Kidney (tissue), 14 donors: ENCODE results near the gene CLTCL1. TPM values are rescaled to one million over a fixed set of nuclear protein-coding genes. Genes with fewer than 3 reads are reported as not detected.

ENCODE experiments used
- DNase-seq, 5 donors: peaks; one replicate each; pipeline ENCODE4 v3.0.0-alpha.2; 2013 to 2020
- FAIRE-seq: peaks from 2 replicates; lab custom pipeline; 2012; peaks lifted over from hg19 to GRCh38; lab: Jason Lieb, UNC
- H3K27ac ChIP-seq, 2 donors: one replicate each; pipeline ENCODE4 v1.7.0; 2013; ENCODE audit warnings: low read depth in 2 of 2, low read length in 2 of 2, inconsistent platforms in 1 of 2
- H3K27me3 ChIP-seq: one replicate; pipeline ENCODE4 v1.7.1; 2013; ENCODE audit warnings: low read length, inconsistent platforms; ENCODE audit not compliant: control insufficient read depth, insufficient read depth
- H3K36me3 ChIP-seq, 3 donors: one replicate each; pipeline versions ENCODE4 v1.7.0 to v1.7.1; 2013; ENCODE audit warnings: low read length in 3 of 3, control low read depth in 1 of 3, inconsistent platforms in 1 of 3; ENCODE audit not compliant: insufficient read depth in 3 of 3, control insufficient read depth in 2 of 3
- H3K4me1 ChIP-seq, 3 donors: one replicate each; pipeline versions ENCODE4 v1.7.0 to v1.7.1; 2013; ENCODE audit warnings: low read length in 3 of 3, inconsistent platforms in 1 of 3, low read depth in 1 of 3; ENCODE audit not compliant: control insufficient read depth in 2 of 3, insufficient read depth in 2 of 3
- H3K4me3 ChIP-seq, 3 donors: one replicate each; pipeline versions ENCODE4 v1.7.0 to v1.8.1; 2013; ENCODE audit warnings: low read length in 3 of 3, control low read depth in 1 of 3, inconsistent platforms in 1 of 3
- H3K9ac ChIP-seq, 3 donors: one replicate each; pipeline versions ENCODE4 v1.7.0 to v1.7.1; 2013; ENCODE audit warnings: low read length in 3 of 3, control low read depth in 1 of 3, inconsistent platforms in 1 of 3
- H3K9me3 ChIP-seq, 3 donors: one replicate each; pipeline versions ENCODE4 v1.7.0 to v1.7.1; 2013; ENCODE audit warnings: low read length in 3 of 3, control low read depth in 1 of 3, inconsistent platforms in 1 of 3; ENCODE audit not compliant: control insufficient read depth in 2 of 3, insufficient read depth in 1 of 3
- CTCF ChIP-seq: IDR thresholded peaks from 3 replicates; pipeline ENCODE4 v1.5.1; 2012; ENCODE audit warnings: mild to moderate bottlenecking, moderate library complexity, borderline replicate concordance; ENCODE audit not compliant: insufficient read depth; ENCODE audit errors: extremely low read depth
- intact Hi-C: fragments of 100-400 bp; cut with DNase I; formaldehyde crosslinking; loops from one replicate; pipeline ENCODE4 v1.11.1; 2022
- polyA plus RNA-seq: library from polyadenylated mRNA; stranded (reverse); fragments of 350-450 nt; fragmentation: Illumina TruSeq; extraction: RNeasy Lipid Tissue Mini Kit (QIAGEN cat#74804); gene quantifications from one replicate; pipeline ENCODE4 v1.2.3, GENCODE V29; 2014; ENCODE audit warnings: low read depth, low replicate concordance; ENCODE audit not compliant: insufficient read depth
- total RNA-seq: library from RNA; stranded (reverse); fragmentation: NEBNext Ultra II Directional; extraction: Animal tissue kit (Norgen Biotek cat#: 25700); gene quantifications from one replicate; pipeline ENCODE4 v1.2.1, GENCODE V29; 2021
- donor health status: control.
- donor health status: control.
- donor health status: control.
- donor health status: control.
- donor health status: control.
- donor health status: DM: yes; HTN: yes; CAD: no.
- donor health status: Normal renal cell carcinoma (clear cell type).

CLTCL1 gene
- total and polyA plus RNA-seq, 2 donors from 2014 or later: 4.0 to 6.3 TPM

- H3K27me3 ChIP-seq: no peaks in the 10 kb centered on the region
- FAIRE-seq (no peak), DNase-seq (peak in 1 of 5 donors; percentile 50)
- H3K9ac ChIP-seq: no peak overlapping the region
- TF ChIP-seq CTCF: no peak
- H3K36me3 ChIP-seq: no peaks in the 10 kb centered on the region
- H3K4me1 ChIP-seq: peaks cover 0 to 54% (median 22%) of the 10 kb centered on the region in 3 donors
- peak overlapping the region in 1 of 3 donors; percentile 67 for H3K4me3 ChIP-seq
- intact Hi-C loops: no loop called here
- H3K27ac ChIP-seq: no peak overlapping the region
- H3K9me3 ChIP-seq: no peaks in the 10 kb centered on the region
These were observed 114.8 kb downstream of the CLTCL1 start for GRCh38 chr22:19176732-19177131.

- peak in 1 of 5 donors; percentile 71 for DNase-seq
- Histone ChIP-seq H3K27ac (no peak overlapping the region), H3K9me3 (no peaks in the 10 kb centered on the region), H3K27me3 (no peaks in the 10 kb centered on the region), H3K4me1 (peaks cover 0 to 54% (median 22%) of the 10 kb centered on the region in 3 donors), H3K4me3 (no peak overlapping the region), H3K9ac (no peak overlapping the region), H3K36me3 (no peaks in the 10 kb centered on the region)
- FAIRE-seq: no peak
- no peak for TF ChIP-seq CTCF
- intact Hi-C loops: no loop called here
These were observed 115.3 kb downstream of the CLTCL1 start for GRCh38 chr22:19176175-19176643.

- no peak for TF ChIP-seq CTCF
- FAIRE-seq: no peak
- DNase-seq: peak in 1 of 5 donors; percentile 51
- H3K4me3 ChIP-seq: no peak overlapping the region
- H3K9me3 ChIP-seq: no peaks in the 10 kb centered on the region
- intact Hi-C loops: no loop called here
- no peaks in the 10 kb centered on the region for H3K27me3 ChIP-seq
- no peak overlapping the region for H3K9ac ChIP-seq
- no peak overlapping the region for H3K27ac ChIP-seq
- peaks cover 0 to 57% (median 22%) of the 10 kb centered on the region in 3 donors for H3K4me1 ChIP-seq
- no peaks in the 10 kb centered on the region for H3K36me3 ChIP-seq
These were observed 115.8 kb downstream of the CLTCL1 start for GRCh38 chr22:19175602-19176174.
